Measurements from ENCODE around the gene WDR5B.

DNA sequence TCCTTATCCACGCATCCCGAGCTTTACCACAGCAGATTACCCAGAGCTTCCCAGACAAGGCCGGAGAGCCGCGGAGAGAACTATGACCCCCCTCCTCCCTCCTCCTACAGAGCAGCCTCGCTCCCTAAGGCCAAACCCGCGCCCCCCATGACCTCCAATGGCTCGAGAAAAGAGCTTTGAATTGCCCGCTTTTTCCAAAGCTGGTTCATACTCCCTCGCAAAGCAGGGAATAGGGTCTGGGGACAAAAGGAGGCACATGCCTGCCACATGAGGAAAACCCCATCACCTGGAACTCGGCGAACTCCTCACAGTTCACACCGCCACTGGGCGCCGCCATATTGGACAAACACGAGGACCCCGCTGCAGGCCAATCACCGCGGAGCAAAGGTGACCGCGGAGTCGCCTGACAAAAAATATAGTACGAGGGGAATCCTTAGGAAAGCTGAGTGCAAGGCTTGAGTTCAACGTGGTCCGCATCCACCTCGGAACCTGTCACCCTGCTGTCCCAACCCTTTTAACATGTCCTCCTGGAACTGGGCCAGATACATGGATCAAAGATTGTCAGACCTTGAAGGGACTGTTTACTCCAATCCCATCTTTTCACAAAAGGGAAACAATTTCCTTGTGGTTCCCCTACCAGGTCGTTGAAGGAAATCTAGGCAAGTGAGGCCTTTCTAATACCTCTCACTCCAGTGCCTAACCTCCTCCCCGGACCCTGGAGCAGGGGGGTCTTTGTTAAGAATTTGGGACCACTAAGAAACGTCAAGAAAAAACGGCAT lies 32.8 kb downstream of the WDR5B start, which contains the start of gene MIX23:
- TF ChIP-seq EZH2 (IDR thresholded peaks at IDR 0.05; ENCODE audit: borderline replicate concordance, insufficient read depth, low read length, poor library complexity, severe bottlenecking) (no peak), POLR2AphosphoS5 (IDR thresholded peaks at IDR 0.05) (peak; percentile 72)
- TF ChIP-seq, protein P1, sequence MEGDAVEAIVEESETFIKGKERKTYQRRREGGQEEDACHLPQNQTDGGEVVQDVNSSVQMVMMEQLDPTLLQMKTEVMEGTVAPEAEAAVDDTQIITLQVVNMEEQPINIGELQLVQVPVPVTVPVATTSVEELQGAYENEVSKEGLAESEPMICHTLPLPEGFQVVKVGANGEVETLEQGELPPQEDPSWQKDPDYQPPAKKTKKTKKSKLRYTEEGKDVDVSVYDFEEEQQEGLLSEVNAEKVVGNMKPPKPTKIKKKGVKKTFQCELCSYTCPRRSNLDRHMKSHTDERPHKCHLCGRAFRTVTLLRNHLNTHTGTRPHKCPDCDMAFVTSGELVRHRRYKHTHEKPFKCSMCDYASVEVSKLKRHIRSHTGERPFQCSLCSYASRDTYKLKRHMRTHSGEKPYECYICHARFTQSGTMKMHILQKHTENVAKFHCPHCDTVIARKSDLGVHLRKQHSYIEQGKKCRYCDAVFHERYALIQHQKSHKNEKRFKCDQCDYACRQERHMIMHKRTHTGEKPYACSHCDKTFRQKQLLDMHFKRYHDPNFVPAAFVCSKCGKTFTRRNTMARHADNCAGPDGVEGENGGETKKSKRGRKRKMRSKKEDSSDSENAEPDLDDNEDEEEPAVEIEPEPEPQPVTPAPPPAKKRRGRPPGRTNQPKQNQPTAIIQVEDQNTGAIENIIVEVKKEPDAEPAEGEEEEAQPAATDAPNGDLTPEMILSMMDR (IDR thresholded peaks at IDR 0.05; ENCODE audit: poor library complexity, severe bottlenecking) = no peak

All from neural cell (in vitro differentiated cells).